NCI-H69 (cell line): Measurements from ENCODE around the gene F11R.
"Not testable (repeated sequence)": the region's sequence is repeated elsewhere in the genome, so short reads cannot be mapped to it uniquely, and the experiment has no call there.

Experiments used
- DNase-seq: peaks from one replicate; lab custom pipeline; 2025; lab: John Stamatoyannopoulos, UW

F11R gene

GRCh38 chr1:161044535-161044907, 23.6 kb upstream of the F11R start:
- no peak for DNase-seq

- no peak for DNase-seq
Measured at GRCh38 chr1:161039546-161039945, 18.6 kb upstream of the F11R start.

- no peak for DNase-seq
Measured at GRCh38 chr1:161039154-161039545, 18.2 kb upstream of the F11R start.

GRCh38 chr1:161038523-161039153, 17.7 kb upstream of the F11R start, which contains the start of gene TSTD1:
TSS of gene TSTD1 (minus strand) at chr1:161038964. CDS start at chr1:161038889, 75 bp downstream.
- DNase-seq = peak; percentile 87

GRCh38 chr1:161037661-161038522, 16.9 kb upstream of the F11R start:
- no peak for DNase-seq

- peak; percentile 23 for DNase-seq
Measured at GRCh38 chr1:161033751-161034150, 12.8 kb upstream of the F11R start.

GRCh38 chr1:161032409-161032808, 11.5 kb upstream of the F11R start:
- DNase-seq = no peak

GRCh38 chr1:161031874-161032273, 10.9 kb upstream of the F11R start:
- DNase-seq = no peak

- DNase-seq = not testable (repeated sequence)
Measured at GRCh38 chr1:161029466-161029865, 8.5 kb upstream of the F11R start.

GRCh38 chr1:161026954-161027353, 6.0 kb upstream of the F11R start:
- not testable (repeated sequence) for DNase-seq

- peak; percentile 36 for DNase-seq
Measured at GRCh38 chr1:161022432-161022831, 1.5 kb upstream of the F11R start.

GRCh38 chr1:161021970-161022353, 1.0 kb upstream of the F11R start:
- peak; percentile 47 for DNase-seq

GRCh38 chr1:161021165-161021969, 415 bp upstream of the F11R start:
- peak; percentile 99 for DNase-seq

GRCh38 chr1:161019751-161020495, 1.0 kb downstream of the F11R start:
- peak; percentile 83 for DNase-seq

- not testable (repeated sequence) for DNase-seq
Measured at GRCh38 chr1:161019111-161019660, 1.8 kb downstream of the F11R start.

- no peak for DNase-seq
Measured at GRCh38 chr1:161018631-161018930, 2.4 kb downstream of the F11R start.

GRCh38 chr1:161017756-161018630, 3.0 kb downstream of the F11R start:
- no peak for DNase-seq

GRCh38 chr1:161017181-161017580, 3.8 kb downstream of the F11R start:
- not testable (repeated sequence) for DNase-seq

- not testable (repeated sequence) for DNase-seq
Measured at GRCh38 chr1:161016683-161017082, 4.3 kb downstream of the F11R start.

- DNase-seq = no peak
Measured at GRCh38 chr1:161013488-161014230, 7.3 kb downstream of the F11R start.
